A172 (cell line): ENCODE measurements around the gene CRLF1. TPM values are rescaled to one million over a fixed set of nuclear protein-coding genes. Genes with fewer than 3 reads are reported as not detected.
A peak's percentile ranks its signal among the peaks of the same experiment; 100 is the strongest.
"Not testable (repeated sequence)": the region's sequence is repeated elsewhere in the genome, so short reads cannot be mapped to it uniquely, and the experiment has no call there.

Experiments used
- DNase-seq: peaks from one replicate; pipeline ENCODE4 v3.0.0-alpha.2; 2015; ENCODE audit warnings: low spot score
- total RNA-seq: library from RNA; depleted of rRNA; stranded (reverse); fragments of >200 nt; shearing (Covaris generic); gene quantifications from 2 replicates; pipeline ENCODE4 v1.2.3, GENCODE V29; 2014

The CRLF1 gene
- total RNA-seq, 1 experiment from 2014 or later = 55.9 TPM

GRCh38 chr19:18608805-18609716 lies 2.5 kb upstream of the CRLF1 start:
- no peak for DNase-seq

- no peak for DNase-seq
Observed at GRCh38 chr19:18608102-18608804, 1.7 kb upstream of the CRLF1 start.

- no peak for DNase-seq
Observed at GRCh38 chr19:18607226-18608101, 865 bp upstream of the CRLF1 start.

- no peak for DNase-seq
Observed at GRCh38 chr19:18605546-18606280, 886 bp downstream of the CRLF1 start.

GRCh38 chr19:18605196-18605545 lies 1.4 kb downstream of the CRLF1 start:
- no peak for DNase-seq

- no peak for DNase-seq
Observed at GRCh38 chr19:18604820-18605159, 1.8 kb downstream of the CRLF1 start.

GRCh38 chr19:18603958-18604819 lies 2.4 kb downstream of the CRLF1 start:
- no peak for DNase-seq

GRCh38 chr19:18603255-18603957 lies 3.2 kb downstream of the CRLF1 start:
- DNase-seq = no peak

- DNase-seq = no peak
Observed at GRCh38 chr19:18601875-18602274, 4.7 kb downstream of the CRLF1 start.

- DNase-seq = not testable (repeated sequence)
Observed at GRCh38 chr19:18600692-18601397, 5.8 kb downstream of the CRLF1 start.

GRCh38 chr19:18599485-18599884 lies 7.1 kb downstream of the CRLF1 start:
- DNase-seq = no peak

GRCh38 chr19:18597809-18598660 lies 8.6 kb downstream of the CRLF1 start:
- DNase-seq = no peak

- peak; percentile 46 for DNase-seq
Observed at GRCh38 chr19:18596752-18597157, 9.8 kb downstream of the CRLF1 start.

GRCh38 chr19:18595475-18595874 lies 11.1 kb downstream of the CRLF1 start:
- DNase-seq = no peak

GRCh38 chr19:18594824-18595373 lies 11.7 kb downstream of the CRLF1 start:
- DNase-seq = no peak

- peak; percentile 44 for DNase-seq
Observed at GRCh38 chr19:18594096-18594823, 12.3 kb downstream of the CRLF1 start.
